HG03460 (cell line): ENCODE data around the gene TCERG1L.

Experiments
- ATAC-seq: cut with Tn5 transposase; IDR thresholded peaks from one replicate; pipeline ENCODE4 v1.9.1; 2021; ENCODE audit not compliant: unreplicated experiment

The TCERG1L gene

DNA sequence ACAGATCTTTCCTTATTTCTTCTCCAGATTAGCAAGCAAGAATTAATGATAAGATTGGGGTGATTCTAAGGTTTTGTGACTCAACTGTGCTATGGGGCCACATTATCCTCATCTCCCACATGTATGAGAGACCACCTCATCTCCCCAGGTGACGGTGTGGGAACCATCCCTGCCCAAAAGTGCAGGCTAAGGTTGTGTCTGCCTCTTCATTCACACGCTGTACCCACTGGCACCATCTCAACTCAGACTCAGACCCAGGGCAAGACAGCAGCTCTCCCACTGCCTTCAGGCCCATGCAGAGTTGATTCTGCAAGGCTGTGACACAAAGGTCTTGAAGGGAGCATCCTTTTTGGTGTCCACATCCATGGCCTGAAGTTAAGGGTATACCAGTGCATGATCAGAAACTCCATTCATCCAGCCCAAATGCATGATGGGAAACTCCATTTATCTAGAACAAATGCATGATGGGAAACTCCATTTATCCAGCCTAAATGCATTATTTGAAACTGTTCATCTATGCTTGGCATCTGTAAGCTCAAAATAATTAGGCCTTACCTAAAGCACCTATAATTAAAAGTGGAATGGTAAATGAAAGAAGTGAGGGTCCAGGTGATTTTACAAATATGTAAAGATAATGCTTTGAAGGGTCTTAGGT, 99.4 kb downstream of the TCERG1L start:
- ATAC-seq, result no peak

DNA sequence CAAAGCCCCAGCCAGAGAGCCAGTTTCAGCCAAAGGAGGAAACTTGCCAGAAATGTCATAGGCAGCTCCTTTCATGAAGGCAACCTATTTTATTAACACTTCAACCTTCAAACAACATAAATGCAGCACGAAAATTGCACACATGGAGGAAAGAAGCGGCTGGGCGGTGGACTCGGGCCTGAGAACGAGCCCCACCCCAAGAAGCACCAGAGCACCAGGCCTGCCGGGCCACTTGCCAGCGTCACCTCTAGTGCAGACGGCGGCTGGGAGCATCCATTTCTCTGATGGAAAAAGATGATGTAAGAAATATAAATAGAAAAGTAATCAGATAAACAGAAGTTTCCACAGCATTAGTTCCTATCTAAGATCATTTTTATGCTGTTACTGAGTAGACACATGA, 100.0 kb downstream of the TCERG1L start:
- ATAC-seq, result no peak

DNA sequence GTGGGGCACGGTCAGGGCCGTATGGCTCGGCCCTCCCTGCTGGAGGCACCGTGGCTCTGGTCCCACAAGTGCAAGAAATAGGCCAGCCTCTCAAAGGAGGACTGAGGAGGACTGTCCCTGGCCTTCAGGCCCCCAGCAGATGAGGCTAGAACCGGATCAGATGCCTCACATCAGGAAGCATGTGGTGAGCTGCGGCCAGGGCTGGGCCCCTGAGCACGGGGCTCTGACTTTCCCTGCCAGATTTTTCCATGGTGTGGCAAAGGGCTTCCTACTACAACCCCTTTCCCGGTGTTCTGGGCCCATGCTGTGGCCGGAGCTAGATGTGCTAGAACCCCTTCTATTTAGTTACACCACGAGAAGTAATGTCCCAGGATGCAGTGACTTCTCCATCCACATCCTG, 100.4 kb downstream of the TCERG1L start:
- no peak for ATAC-seq

DNA sequence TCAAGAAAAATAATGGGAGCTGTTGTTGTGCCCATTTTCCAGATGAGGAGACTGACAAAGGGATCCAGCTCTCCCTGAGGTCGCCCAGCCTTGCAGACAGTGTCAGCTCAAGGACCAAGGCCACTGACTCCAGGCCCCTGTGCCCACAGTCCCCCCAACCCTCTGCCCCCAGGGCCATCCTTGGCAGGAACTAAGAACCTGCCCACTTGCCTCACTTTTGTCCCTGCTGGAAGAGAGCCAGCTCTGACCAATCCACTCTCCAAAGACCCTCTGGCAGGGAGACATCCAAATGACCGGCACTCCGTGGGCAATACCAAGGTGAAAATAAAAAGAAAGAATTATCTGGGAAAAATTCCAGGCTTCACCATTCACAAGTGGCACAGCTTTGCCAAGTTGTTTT, 101.3 kb downstream of the TCERG1L start:
- ATAC-seq, result no peak

DNA sequence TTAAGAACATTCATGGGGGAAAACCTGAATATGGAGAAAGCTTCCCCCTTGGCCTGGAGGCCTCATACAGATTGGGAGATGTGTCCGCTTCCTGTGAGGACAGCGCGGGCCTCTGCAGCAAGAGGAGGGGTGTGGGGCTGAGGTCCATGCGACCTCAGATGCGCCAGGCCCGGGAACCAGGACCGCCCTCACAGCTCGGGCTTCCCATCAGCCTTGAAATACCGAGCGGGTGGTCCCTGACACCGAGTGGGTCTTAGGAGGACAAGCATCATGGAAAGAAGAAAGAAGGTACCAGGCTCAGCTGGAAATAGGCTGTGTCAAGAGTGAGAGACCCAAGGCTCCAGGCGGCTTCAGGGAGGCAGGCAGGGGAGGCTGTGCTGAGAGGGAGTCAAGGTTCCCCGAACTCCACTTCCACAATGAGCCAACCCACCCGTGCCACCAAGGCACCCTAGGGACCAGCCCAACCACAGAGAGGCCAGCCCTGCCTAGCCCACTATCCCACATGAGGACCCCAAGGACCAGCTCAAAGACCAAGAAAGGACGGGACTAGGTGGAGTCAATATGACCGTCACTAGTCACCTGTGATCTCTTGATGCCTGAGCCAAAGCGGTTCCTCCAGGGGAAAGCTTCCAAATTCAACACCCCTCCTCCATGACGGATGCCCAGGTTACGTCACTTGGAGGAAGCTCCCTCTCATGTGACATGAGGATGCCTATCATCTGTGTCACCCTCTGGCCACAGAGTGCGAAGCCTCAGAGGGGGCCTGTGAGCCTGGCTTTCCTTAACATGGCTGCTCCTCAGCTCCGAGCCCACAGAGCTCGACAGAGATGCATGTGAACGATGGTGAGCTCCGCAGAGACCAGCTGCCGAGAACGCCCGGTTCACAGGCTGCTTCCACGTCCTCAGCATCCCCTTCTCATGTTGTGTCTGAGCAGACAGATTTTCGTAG, 103.7 kb downstream of the TCERG1L start:
- ATAC-seq, result no peak

DNA sequence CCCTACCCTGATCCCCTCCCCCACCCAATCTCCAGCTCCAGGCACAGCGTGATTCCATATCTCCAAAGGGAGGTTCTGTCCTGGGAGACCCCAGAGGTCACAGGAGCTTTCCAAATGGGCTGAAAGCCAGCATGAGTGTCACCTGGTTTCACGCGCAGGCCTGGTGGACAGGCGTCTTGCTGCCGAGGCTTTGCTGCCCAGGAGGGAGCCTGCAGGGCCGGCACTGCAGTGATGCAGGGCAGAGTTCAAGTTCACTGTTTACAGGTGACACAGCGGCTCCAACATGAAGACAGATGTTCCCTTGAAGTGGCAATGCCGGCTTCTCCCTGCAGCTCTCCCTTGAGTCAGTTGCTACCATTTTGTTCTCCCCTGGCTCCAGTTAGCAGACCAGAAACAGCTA, 104.3 kb downstream of the TCERG1L start:
- no peak for ATAC-seq

DNA sequence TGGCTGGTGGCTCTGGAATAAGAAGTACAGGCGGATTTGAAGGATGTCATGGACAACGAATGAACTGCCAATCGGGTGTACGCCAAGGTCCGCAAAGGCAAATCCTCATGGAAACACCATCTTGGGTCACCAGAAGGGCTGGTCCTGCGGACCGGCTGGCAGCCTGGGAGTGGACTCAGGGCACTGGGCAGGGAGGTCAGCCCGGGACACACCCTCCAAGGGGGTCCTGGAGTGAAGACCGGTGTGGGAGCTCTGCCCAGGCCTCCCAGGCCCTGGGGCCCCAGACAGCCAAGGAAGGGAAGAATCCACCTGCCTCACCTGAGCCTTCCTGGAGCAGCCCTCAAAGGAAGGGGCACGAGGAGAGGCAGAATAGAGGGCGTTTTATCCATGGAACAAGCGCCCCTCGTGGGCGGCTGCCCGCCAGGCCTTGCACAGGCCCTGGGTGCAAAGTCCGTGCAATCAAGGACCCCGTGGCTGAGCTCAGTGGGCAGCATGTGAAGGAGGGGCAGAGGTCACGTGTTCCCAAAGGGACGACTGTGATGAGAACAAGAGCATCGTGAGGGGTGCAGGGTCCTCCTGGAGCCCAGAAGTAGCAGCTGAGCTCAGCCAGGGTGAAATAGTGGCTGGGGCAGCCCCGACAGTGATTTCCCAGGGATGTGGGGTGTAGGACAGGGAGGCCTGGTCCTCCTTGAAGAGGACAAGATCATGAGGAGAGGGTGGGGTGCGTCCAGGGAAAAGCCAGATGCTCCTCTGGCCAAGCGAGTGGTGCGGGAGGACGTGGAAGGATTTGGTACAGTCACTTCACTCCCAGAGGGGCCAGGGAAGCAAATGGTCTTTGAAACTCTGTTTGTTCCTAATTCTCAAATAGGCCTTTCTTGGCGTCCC, 105.2 kb downstream of the TCERG1L start:
- no peak for ATAC-seq

DNA sequence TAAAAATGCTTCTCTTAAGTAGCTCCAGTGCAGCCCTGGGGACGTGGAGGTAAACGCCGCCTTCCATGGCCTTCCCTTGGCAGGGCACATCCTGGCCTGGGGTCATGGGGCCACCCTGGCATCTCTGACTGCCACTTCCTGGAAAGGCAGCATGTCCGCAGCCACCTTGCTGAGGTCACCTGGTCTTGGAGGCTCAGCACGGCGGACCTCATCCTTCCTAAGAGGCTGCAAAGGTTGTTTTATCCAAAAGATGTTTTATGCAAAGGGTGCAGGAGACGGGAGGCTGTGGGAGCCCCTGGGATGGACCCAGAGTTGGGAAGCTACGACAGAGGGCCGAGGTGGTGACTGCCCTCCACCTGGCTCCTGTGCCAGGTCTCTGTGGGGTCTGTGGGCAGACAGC, 106.0 kb downstream of the TCERG1L start:
- no peak for ATAC-seq

DNA sequence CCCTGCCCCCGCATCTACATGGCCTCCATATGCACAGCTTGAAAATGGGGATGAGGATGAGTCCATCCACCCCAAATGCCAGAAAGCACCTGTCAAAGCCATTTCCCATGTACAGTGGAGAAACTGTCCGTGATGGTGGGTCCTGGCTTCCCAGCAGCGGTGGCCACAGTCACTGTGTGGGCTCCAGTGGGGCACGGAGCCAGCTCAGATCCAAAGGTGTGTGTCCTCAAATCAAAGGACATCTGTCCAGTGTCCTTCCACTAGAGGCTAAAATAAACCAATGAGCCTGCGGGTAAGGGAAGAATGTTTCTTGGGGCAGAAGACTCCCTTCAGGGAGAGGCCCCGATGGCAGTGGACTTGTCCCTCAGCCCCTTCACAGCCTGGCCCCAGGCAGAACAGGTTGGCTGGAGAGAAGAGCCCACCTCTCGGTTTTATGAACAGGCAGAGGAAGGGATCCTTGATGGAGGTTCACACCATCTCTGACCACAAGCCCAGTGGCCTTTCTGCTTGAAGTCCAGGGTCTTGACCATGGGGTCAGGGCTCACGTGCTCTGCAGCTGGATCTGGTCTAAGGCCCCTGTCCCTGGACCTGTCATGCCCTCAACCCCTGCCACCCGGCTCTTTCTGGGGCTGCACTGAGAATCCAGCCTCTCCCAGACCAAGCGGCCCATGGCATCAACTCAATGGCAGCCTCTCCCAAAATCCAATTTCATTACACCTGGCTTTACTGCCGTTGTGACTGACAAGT, 106.9 kb downstream of the TCERG1L start:
- ATAC-seq, result no peak

DNA sequence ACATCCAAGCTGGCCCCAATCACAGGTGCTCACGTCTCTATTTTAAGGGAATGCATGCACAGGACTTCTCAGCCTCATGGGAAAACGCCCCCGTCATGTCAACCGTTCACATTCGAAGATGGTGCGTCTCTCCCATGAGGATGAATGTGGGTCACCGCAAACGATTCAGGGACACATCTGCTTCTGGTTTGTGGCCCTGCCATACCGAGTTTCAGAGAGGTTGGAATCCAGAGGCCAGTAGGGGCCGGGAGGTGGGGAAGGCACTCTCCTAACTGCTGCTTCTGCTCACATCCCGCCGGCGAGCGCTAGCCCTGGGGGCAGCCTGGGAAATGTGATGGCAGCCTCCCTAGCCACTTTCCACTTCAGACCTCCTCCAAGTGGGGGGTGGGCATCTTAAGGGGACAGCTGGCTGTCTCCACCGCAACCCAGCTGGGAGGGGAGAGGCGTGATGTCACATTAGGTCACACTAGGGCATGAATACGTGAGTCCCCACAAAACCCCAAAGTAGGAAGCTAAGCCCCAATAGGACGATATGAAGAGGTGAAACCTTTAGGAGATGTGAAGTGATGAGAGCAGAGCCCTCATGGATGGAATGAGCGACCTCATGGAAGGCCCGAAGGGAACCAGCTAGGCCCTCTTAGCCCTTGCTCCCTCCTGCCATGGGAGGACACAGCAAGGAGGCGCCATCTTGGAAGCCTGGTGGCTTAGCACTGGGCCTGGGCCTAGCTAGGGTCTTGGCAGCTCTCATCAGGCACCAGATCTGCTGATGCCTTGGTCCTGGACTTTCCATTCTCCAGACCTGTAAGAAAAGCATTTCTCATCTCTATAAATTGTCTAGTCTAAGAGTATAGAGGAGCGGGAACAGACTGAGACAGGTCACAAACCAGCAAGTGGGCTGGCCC, 107.8 kb downstream of the TCERG1L start:
- no peak for ATAC-seq

DNA sequence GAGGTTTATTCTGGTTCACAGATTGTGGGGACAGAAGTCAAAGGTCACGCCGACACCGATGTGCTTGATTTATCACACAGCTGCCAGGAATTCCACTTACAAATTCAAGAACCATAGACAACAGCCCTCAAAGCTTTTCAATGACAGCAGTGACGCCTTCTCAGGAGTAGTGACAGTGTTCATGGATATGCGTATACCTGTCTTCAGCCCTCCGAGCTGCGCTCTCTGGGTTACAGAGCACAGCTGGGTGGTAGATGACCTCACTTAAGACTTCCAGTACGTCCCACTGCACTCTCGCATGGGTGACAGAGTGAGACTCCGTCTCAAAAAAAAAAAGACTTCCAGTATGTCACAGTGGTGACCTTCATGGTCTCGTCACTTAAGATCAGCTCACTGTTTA, 108.5 kb downstream of the TCERG1L start:
- no peak for ATAC-seq

DNA sequence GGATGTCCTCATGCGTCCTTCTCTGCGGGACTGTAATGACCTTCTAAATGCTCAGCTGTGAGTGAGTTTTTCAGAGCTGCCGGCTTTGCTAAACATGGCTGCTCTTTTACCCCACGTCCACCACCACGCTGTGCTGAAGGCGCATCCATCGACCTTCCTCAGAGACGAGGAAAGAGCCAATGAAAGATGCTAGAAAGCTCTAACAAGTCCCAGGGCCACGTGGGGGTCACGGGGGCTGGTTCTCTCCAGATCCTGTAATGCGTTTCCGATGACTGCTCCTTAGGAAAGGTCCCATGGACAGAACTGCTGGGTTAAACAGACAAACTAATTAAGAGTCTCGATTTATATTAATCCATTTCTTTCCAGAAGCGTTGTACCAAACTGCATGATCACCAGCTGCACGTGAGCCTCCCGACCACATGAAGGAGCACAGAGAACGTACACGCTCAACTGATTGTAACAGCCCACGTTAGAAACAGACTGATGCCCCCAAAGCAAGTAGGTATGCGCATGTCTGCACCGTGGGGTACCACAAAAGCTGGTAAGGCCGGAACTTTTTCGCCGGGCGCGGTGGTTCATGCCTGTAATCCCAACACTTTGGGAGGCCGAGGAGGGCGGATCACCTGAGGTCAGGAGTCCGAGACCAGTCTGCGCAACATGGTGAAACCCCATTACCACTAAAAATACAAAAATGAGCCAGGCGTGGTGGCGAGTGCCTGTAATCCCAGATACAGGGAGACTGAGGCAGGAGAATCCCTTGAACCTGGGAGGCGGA, 109.6 kb downstream of the TCERG1L start:
- ATAC-seq, result no peak

DNA sequence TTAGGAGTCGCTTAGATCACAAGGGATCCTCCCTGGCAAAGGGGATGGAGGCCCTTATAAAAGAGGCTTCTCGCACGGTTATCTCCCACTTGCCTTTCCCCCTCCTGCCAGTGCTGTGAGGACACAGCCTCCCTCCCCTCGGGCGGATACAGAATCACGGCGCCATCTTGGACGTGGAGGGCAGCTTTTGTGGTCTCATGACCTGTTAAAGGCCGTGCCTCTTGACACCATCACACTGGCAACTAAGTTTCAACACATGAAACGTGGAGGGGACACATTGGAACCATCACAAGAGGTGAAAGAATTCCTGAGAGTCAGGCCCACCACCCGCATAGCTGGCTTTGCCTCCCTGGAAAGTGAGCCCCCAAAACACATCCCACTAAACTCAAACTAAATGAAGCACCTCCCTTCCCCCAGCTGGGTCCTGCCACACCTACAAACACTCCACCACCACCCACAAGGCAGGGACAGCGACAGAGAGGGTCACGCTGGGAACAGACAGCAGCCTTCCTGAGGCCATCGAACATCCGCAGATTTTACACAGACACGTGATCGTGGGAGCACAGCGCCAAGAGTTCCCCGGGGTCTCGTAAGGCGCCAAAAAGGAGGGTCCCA, 110.6 kb downstream of the TCERG1L start:
- no peak for ATAC-seq

DNA sequence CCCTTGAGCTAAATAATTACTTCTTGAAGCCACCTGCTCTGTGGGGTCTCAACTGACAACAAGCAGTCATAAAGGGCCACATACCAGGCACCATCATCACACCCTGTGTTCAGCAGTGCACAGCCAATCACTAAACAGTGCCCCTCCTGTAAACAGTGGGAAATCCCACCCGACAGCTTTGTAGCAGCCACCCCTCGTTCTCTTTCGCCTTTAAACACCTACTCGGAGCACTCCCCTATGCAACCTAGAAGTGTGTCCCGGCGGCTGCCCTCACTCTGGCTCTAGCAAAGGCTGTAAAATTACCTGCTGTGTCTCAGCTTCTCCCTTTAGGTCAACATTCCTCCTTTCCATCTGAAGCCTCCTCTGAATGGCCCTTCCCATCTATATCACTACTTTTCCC, 111.9 kb downstream of the TCERG1L start:
- no peak for ATAC-seq

DNA sequence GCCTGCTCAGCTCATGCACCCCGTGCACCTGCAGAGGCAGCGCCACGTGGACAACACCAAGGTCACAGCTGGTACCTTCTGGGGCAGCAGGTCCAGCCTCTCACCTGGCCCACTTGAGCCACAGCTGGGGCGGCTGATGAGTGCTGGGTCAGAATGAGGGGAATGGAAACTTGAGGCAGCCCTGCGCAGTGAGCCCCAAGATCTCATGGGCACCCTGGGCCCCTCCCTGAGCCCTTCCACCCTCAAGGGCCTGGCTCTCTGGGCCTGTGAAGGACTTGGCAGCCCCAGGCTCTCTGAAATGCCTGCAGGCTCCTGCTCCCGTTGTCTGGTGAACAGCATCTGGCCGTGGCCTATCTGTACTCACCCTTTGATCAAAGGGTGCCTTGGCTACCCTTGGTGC, 112.7 kb downstream of the TCERG1L start:
- ATAC-seq, result no peak

DNA sequence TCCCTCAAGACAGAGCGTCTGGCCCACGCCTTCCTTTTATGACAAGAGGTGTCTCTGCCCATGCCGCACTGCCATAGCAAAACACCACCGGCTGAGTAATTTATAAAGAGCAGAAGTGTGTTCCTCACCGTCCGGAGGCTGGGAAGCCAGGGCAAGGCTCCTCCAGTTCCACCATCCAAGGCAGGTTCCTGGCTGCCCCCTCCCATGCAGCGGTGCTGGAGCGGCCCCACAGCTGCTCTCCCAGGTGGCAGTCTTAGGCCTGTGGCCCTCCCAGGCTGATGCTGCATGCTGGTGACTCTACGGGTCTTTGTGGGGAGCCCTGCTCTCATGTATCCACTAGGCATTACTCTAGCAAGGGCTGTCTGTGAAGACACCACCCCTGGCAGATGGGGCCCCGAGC, 113.1 kb downstream of the TCERG1L start:
- ATAC-seq, result no peak

DNA sequence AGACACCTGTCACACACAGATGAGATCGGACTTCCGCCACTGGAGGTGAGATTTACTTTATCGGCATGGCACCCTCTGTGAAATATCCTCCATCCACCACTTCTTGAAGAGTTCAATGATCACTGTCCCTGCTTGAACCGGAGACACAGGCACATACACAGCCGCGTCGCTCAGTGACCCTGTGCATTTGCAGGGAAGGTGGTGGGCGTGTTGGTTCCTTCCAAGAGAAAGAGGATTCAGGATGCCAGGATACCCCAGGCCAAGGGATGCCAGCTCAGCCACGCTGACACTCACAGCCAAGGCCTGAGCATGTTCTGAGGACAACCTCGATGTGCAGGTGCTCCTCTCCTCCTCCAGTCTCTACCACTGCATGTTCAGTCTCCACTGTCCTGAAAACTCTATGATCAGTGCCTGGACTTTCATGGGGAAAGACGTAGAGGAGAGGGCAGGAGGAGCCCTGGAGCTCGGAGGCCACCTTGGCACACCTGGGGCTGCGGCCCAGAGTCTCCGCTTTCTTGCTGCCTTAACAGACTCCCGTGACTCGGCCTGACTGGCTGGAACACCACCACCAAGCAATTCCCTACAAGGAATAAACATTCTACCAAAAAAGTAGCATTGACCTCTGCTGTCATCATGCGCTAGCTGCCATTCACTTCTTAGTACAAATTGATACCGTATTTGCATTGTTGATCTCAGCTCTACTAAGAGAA, 115.2 kb downstream of the TCERG1L start:
- no peak for ATAC-seq
